Skeletal muscle cell (primary cell): ENCODE results near the gene LRRFIP1.

Experiments
- DNase-seq: peaks from one replicate; pipeline ENCODE4 v3.0.0-alpha.2; 2010; ENCODE audit warnings: low read depth
- H3K4me3 ChIP-seq: 2 replicates; pipeline ENCODE4 v1.5.1; 2011; ENCODE audit warnings: low read depth, mild to moderate bottlenecking, control low read depth, low read length, moderate library complexity

LRRFIP1 gene

GRCh38 chr2:237616373-237616733 is 11.0 kb upstream of the LRRFIP1 start:
- no peak overlapping the region for H3K4me3 ChIP-seq
- DNase-seq, result no peak

- H3K4me3 ChIP-seq, result no peak overlapping the region
- peak; percentile 84 for DNase-seq
Observed at GRCh38 chr2:237616734-237617586, 10.4 kb upstream of the LRRFIP1 start.

- DNase-seq, result no peak
- no peak overlapping the region for H3K4me3 ChIP-seq
Observed at GRCh38 chr2:237617587-237617982, 9.8 kb upstream of the LRRFIP1 start.

- peak; percentile 75 for DNase-seq
- no peak overlapping the region for H3K4me3 ChIP-seq
Observed at GRCh38 chr2:237618449-237618848, 8.9 kb upstream of the LRRFIP1 start.

GRCh38 chr2:237623428-237624403 is 3.7 kb upstream of the LRRFIP1 start:
- peak; percentile 50 for DNase-seq
- H3K4me3 ChIP-seq, result no peak overlapping the region

GRCh38 chr2:237624565-237624964 is 2.8 kb upstream of the LRRFIP1 start:
- no peak overlapping the region for H3K4me3 ChIP-seq
- DNase-seq, result no peak

GRCh38 chr2:237625216-237625705 is 2.1 kb upstream of the LRRFIP1 start:
- H3K4me3 ChIP-seq, result no peak overlapping the region

GRCh38 chr2:237625777-237626176 is 1.6 kb upstream of the LRRFIP1 start:
- H3K4me3 ChIP-seq, result no peak overlapping the region
- no peak for DNase-seq

More at GRCh38 chr2:237625216-237625705, 2.1 kb upstream of the LRRFIP1 start:
- no peak for DNase-seq

- DNase-seq, result no peak
- peak overlapping the region; percentile 55 for H3K4me3 ChIP-seq
Observed at GRCh38 chr2:237626813-237627440, 460 bp upstream of the LRRFIP1 start.

GRCh38 chr2:237628247-237629187 is 1.1 kb downstream of the LRRFIP1 start:
- peak overlapping the region; percentile 74 for H3K4me3 ChIP-seq
- no peak for DNase-seq

- H3K4me3 ChIP-seq, result peak overlapping the region; percentile 74
- no peak for DNase-seq
Observed at GRCh38 chr2:237629188-237629534, 1.8 kb downstream of the LRRFIP1 start.

- DNase-seq, result no peak
- H3K4me3 ChIP-seq, result no peak overlapping the region
Observed at GRCh38 chr2:237629739-237630138, 2.4 kb downstream of the LRRFIP1 start.

GRCh38 chr2:237630216-237631000 is 3.0 kb downstream of the LRRFIP1 start:
- no peak overlapping the region for H3K4me3 ChIP-seq
- DNase-seq, result no peak

GRCh38 chr2:237631007-237631785 is 3.8 kb downstream of the LRRFIP1 start:
- no peak overlapping the region for H3K4me3 ChIP-seq
- no peak for DNase-seq

GRCh38 chr2:237631801-237632585 is 4.6 kb downstream of the LRRFIP1 start:
- no peak for DNase-seq
- no peak overlapping the region for H3K4me3 ChIP-seq

GRCh38 chr2:237633061-237633561 is 5.7 kb downstream of the LRRFIP1 start:
- no peak for DNase-seq
- no peak overlapping the region for H3K4me3 ChIP-seq
